ENCODE data around the gene CLCN6.

CLCN6 gene

GRCh38 chr1:11856698-11857097, 50.7 kb downstream of the CLCN6 start:
- DNase-seq: no peak

GRCh38 chr1:11857164-11857851, 51.3 kb downstream of the CLCN6 start:
- no peak for DNase-seq

GRCh38 chr1:11858158-11858557, 52.2 kb downstream of the CLCN6 start:
- no peak for DNase-seq

- DNase-seq: no peak
Observed at GRCh38 chr1:11858613-11858967, 52.6 kb downstream of the CLCN6 start, which contains the start of gene NPPB. Gene NPPB (minus strand): TSS chr1:11858945. CDS start chr1:11858833, 112 bp downstream.

- peak; percentile 33 for DNase-seq
Observed at GRCh38 chr1:11858968-11859871, 53.2 kb downstream of the CLCN6 start.

- DNase-seq: no peak
Observed at GRCh38 chr1:11860083-11860482, 54.1 kb downstream of the CLCN6 start.

- DNase-seq: no peak
Observed at GRCh38 chr1:11860587-11860986, 54.6 kb downstream of the CLCN6 start.

GRCh38 chr1:11862890-11863289, 56.9 kb downstream of the CLCN6 start:
- DNase-seq: no peak

GRCh38 chr1:11868331-11868980, 62.5 kb downstream of the CLCN6 start:
- DNase-seq: no peak

- DNase-seq: no peak
Observed at GRCh38 chr1:11869104-11869503, 63.1 kb downstream of the CLCN6 start.

GRCh38 chr1:11869650-11870207, 63.7 kb downstream of the CLCN6 start:
- DNase-seq: no peak

GRCh38 chr1:11872545-11872944, 66.6 kb downstream of the CLCN6 start:
- DNase-seq: no peak

GRCh38 chr1:11873395-11874257, 67.6 kb downstream of the CLCN6 start:
- DNase-seq: no peak

GRCh38 chr1:11874258-11874562, 68.2 kb downstream of the CLCN6 start:
- no peak for DNase-seq

- DNase-seq: no peak
Observed at GRCh38 chr1:11874624-11875023, 68.6 kb downstream of the CLCN6 start.

GRCh38 chr1:11875094-11875493, 69.1 kb downstream of the CLCN6 start:
- DNase-seq: no peak

- no peak for DNase-seq
Observed at GRCh38 chr1:11877074-11877473, 71.1 kb downstream of the CLCN6 start.

- no peak for DNase-seq
Observed at GRCh38 chr1:11878081-11878890, 72.3 kb downstream of the CLCN6 start.

GRCh38 chr1:11878891-11879190, 72.8 kb downstream of the CLCN6 start:
- DNase-seq: no peak

GRCh38 chr1:11879311-11880180, 73.6 kb downstream of the CLCN6 start:
- no peak for DNase-seq

- no peak for DNase-seq
Observed at GRCh38 chr1:11880181-11880575, 74.2 kb downstream of the CLCN6 start.

All from CD4-positive, alpha-beta T cell treated with Interleukin-4 for 4 hours (primary cell).